ENCODE data around the gene KRT71.

KRT71 gene

GRCh38 chr12:52557476-52557875, 4.5 kb upstream of the KRT71 start:
- H3K27me3 ChIP-seq (ENCODE audit: insufficient read depth, low read depth) = peaks cover 54% of the 10 kb centered on the region

DNA sequence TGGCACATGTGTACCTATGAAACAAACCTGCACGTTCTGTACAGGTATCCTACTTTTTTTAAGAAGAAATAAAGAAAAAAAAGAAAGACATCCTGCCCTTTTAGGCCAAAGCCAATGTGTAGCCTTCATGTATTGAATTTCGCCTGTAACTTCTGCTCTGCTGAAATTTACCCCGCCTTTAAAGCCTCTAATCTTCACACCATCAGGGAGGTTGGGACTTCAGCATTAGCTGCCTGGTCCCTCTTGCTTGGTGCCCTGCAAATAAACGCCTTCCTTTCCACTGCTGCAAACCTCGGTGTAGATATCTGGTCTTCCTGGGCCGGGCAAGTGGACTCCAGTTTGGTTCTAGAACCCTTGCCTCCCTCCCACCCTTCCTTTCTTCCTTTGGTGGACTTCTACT, 2.6 kb upstream of the KRT71 start:
- H3K9ac ChIP-seq = no peak overlapping the region
- no peaks in the 10 kb centered on the region for H3K4me1 ChIP-seq (ENCODE audit: low read depth, poor library complexity, severe bottlenecking)
- H3K27ac ChIP-seq = no peak overlapping the region
- H3K79me2 ChIP-seq (ENCODE audit: insufficient read depth, low read depth) = no peaks in the 10 kb centered on the region
- H3K27me3 ChIP-seq (ENCODE audit: insufficient read depth, low read depth) = peaks cover 73% of the 10 kb centered on the region
- no peak overlapping the region for H3K4me2 ChIP-seq
- no peaks in the 10 kb centered on the region for H3K36me3 ChIP-seq (ENCODE audit: insufficient read depth)
- no peak overlapping the region for H3K4me3 ChIP-seq (IDR thresholded peaks at IDR 0.05; ENCODE audit: insufficient read depth, low read depth, low read length)
- no peak overlapping the region for H2AFZ ChIP-seq (ENCODE audit: low read depth)
- H4K20me1 ChIP-seq (ENCODE audit: insufficient read depth) = no peaks in the 10 kb centered on the region
- no peak for TF ChIP-seq CTCF (conservative IDR thresholded peaks at IDR 0.05; ENCODE audit: low read depth, low read length)

More at GRCh38 chr12:52557476-52557875, 4.5 kb upstream of the KRT71 start:
- Histone ChIP-seq H3K4me1 (ENCODE audit: low read depth, poor library complexity, severe bottlenecking) (no peaks in the 10 kb centered on the region), H3K4me2 (no peak overlapping the region), H3K9ac (no peak overlapping the region), H4K20me1 (ENCODE audit: insufficient read depth) (no peaks in the 10 kb centered on the region), H3K4me3 (IDR thresholded peaks at IDR 0.05; ENCODE audit: insufficient read depth, low read depth, low read length) (no peak overlapping the region), H3K79me2 (ENCODE audit: insufficient read depth, low read depth) (no peaks in the 10 kb centered on the region), H3K27ac (no peak overlapping the region), H2AFZ (ENCODE audit: low read depth) (no peak overlapping the region), H3K36me3 (ENCODE audit: insufficient read depth) (no peaks in the 10 kb centered on the region)
- no peak for TF ChIP-seq CTCF (conservative IDR thresholded peaks at IDR 0.05; ENCODE audit: low read depth, low read length)

- Histone ChIP-seq H3K27me3 (ENCODE audit: insufficient read depth, low read depth) (peaks cover 86% of the 10 kb centered on the region), H3K4me2 (no peak overlapping the region), H3K9ac (no peak overlapping the region), H3K79me2 (ENCODE audit: insufficient read depth, low read depth) (no peaks in the 10 kb centered on the region), H3K27ac (no peak overlapping the region), H4K20me1 (ENCODE audit: insufficient read depth) (no peaks in the 10 kb centered on the region), H3K4me1 (ENCODE audit: low read depth, poor library complexity, severe bottlenecking) (no peaks in the 10 kb centered on the region), H3K36me3 (ENCODE audit: insufficient read depth) (no peaks in the 10 kb centered on the region), H2AFZ (ENCODE audit: low read depth) (no peak overlapping the region), H3K4me3 (IDR thresholded peaks at IDR 0.05; ENCODE audit: insufficient read depth, low read depth, low read length) (no peak overlapping the region)
- TF ChIP-seq CTCF (conservative IDR thresholded peaks at IDR 0.05; ENCODE audit: low read depth, low read length) = no peak
Measured at GRCh38 chr12:52552055-52552454, 890 bp downstream of the KRT71 start.

GRCh38 chr12:52551216-52551865, 1.6 kb downstream of the KRT71 start:
- Histone ChIP-seq H3K4me2 (no peak overlapping the region), H3K27ac (no peak overlapping the region), H3K4me1 (ENCODE audit: low read depth, poor library complexity, severe bottlenecking) (no peaks in the 10 kb centered on the region), H3K79me2 (ENCODE audit: insufficient read depth, low read depth) (no peaks in the 10 kb centered on the region), H4K20me1 (ENCODE audit: insufficient read depth) (no peaks in the 10 kb centered on the region), H3K36me3 (ENCODE audit: insufficient read depth) (no peaks in the 10 kb centered on the region), H2AFZ (ENCODE audit: low read depth) (no peak overlapping the region), H3K4me3 (IDR thresholded peaks at IDR 0.05; ENCODE audit: insufficient read depth, low read depth, low read length) (no peak overlapping the region), H3K9ac (no peak overlapping the region), H3K27me3 (ENCODE audit: insufficient read depth, low read depth) (peaks cover 87% of the 10 kb centered on the region)
- TF ChIP-seq CTCF (conservative IDR thresholded peaks at IDR 0.05; ENCODE audit: low read depth, low read length) = no peak
